Sigmoid colon (tissue), 4 donors: Measurements from ENCODE around the gene MTO1.

ENCODE experiments used
- CTCF ChIP-seq, 4 experiments: fragments of 450-650 bp in 3 of 4; fragments of 200-600 bp in 1 of 4; IDR thresholded peaks; one replicate each; pipeline ENCODE4 v1.5.1; 2016 to 2019; ENCODE audit warnings: antibody characterized with exemption in 4 of 4, mild to moderate bottlenecking in 3 of 4, moderate library complexity in 2 of 4
- EP300 ChIP-seq, 4 donors: sonication (generic); formaldehyde crosslinking; IDR thresholded peaks; one replicate each; pipeline ENCODE4 v1.6.1; 2017; ENCODE audit warnings: antibody characterized with exemption in 4 of 4

- TF ChIP-seq CTCF (IDR thresholded peaks at IDR 0.05) (no peak), EP300 (IDR thresholded peaks at IDR 0.05) (no peak)
Observed at GRCh38 chr6:73534628-73535027, 73.1 kb downstream of the MTO1 start.
